HEK293 (cell line): ENCODE results near the gene KCTD11.

Experiments
- CTCF ChIA-PET: fragments of 350-600 bp; formaldehyde crosslinking; extraction: SDS; loops from one replicate; lab custom pipeline; 2021; ENCODE audit warnings: antibody characterized with exemption; lab: Yijun Ruan, JAX
- POLR2A ChIA-PET: fragments of 300-600 bp; formaldehyde crosslinking; extraction: SDS; loops from one replicate; lab custom pipeline; 2020; ENCODE audit warnings: antibody characterized with exemption, inconsistent platforms; lab: Yijun Ruan, JAX
- H3K27ac ChIP-seq: fragments of 200-500 bp; sonication (Bioruptor generic); 2 replicates; pipeline ENCODE4 v1.5.1; 2014; ENCODE audit warnings: low read depth, low read length, control low read depth, inconsistent platforms; ENCODE audit errors: extremely low read depth
- H3K36me3 ChIP-seq, 2 experiments: fragments of 200-500 bp in 1 of 2; sonication (Bioruptor generic) in 1 of 2; 1 replicate in 1 of 2; 2 replicates in 1 of 2; pipeline ENCODE4 v1.5.1; 2014 to 2017; ENCODE audit warnings: inconsistent platforms in 2 of 2, low read length in 2 of 2; ENCODE audit not compliant: control insufficient read depth in 2 of 2, insufficient read depth in 1 of 2
- H3K4me1 ChIP-seq: fragments of 200-500 bp; sonication (Bioruptor generic); 2 replicates; pipeline ENCODE4 v1.5.1; 2014; ENCODE audit warnings: mild to moderate bottlenecking, low read length, inconsistent platforms; ENCODE audit not compliant: control insufficient read depth, insufficient read depth
- H3K4me3 ChIP-seq: 2 replicates; pipeline ENCODE4 v1.5.1; 2011; ENCODE audit warnings: low read depth, mild to moderate bottlenecking, control low read depth, low read length, moderate library complexity
- H3K9me3 ChIP-seq: fragments of 200-500 bp; sonication (Bioruptor generic); 2 replicates; pipeline ENCODE4 v1.5.1; 2014; ENCODE audit warnings: low read depth, low read length, inconsistent platforms; ENCODE audit not compliant: control insufficient read depth, insufficient read depth
- GLIS1 ChIP-seq: fragments of 450-650 bp; formaldehyde crosslinking; IDR thresholded peaks from 2 replicates; pipeline ENCODE4 v1.5.1; 2016; ENCODE audit warnings: missing biosample characterization, missing genetic modification characterization
- IKZF3 ChIP-seq: fragments of 450-650 bp; IDR thresholded peaks from 2 replicates; pipeline ENCODE4 v1.5.0; 2018; ENCODE audit warnings: missing biosample characterization, mild to moderate bottlenecking, missing genetic modification characterization, moderate library complexity
- ZFP3 ChIP-seq: fragments of 450-650 bp; formaldehyde crosslinking; IDR thresholded peaks from 2 replicates; pipeline ENCODE4 v1.5.1; 2016; ENCODE audit warnings: low read depth, missing biosample characterization, missing genetic modification characterization
- ZNF10 ChIP-seq: fragments of 450-650 bp; formaldehyde crosslinking; IDR thresholded peaks from 2 replicates; pipeline ENCODE4 v1.5.1; 2017; ENCODE audit warnings: missing biosample characterization, missing genetic modification characterization
- ZNF248 ChIP-seq: fragments of 450-650 bp; formaldehyde crosslinking; IDR thresholded peaks from 2 replicates; pipeline ENCODE4 v1.5.1; 2017; ENCODE audit warnings: missing biosample characterization, missing genetic modification characterization
- ZNF266 ChIP-seq: fragments of 450-650 bp; formaldehyde crosslinking; IDR thresholded peaks from 2 replicates; pipeline ENCODE4 v1.5.1; 2016; ENCODE audit warnings: missing biosample characterization, missing genetic modification characterization, low read depth
- ZNF600 ChIP-seq: fragments of 450-650 bp; formaldehyde crosslinking; IDR thresholded peaks from 2 replicates; pipeline ENCODE4 v1.5.1; 2016; ENCODE audit warnings: missing biosample characterization, missing genetic modification characterization
- ZNF677 ChIP-seq: fragments of 450-650 bp; IDR thresholded peaks from 2 replicates; pipeline ENCODE4 v1.5.0; 2018; ENCODE audit warnings: missing biosample characterization, mild to moderate bottlenecking, missing genetic modification characterization, moderate library complexity
- ZNF791 ChIP-seq: fragments of 450-650 bp; formaldehyde crosslinking; IDR thresholded peaks from 2 replicates; pipeline ENCODE4 v1.5.1; 2016; ENCODE audit warnings: missing biosample characterization, missing genetic modification characterization
- TF ChIP-seq, protein P1 (sequence below): fragments of 450-650 bp; formaldehyde crosslinking; IDR thresholded peaks from 2 replicates; pipeline ENCODE4 v1.5.1; 2016; ENCODE audit warnings: missing biosample characterization, missing genetic modification characterization
- TF ChIP-seq, protein P2 (sequence below): fragments of 450-650 bp; formaldehyde crosslinking; conservative IDR thresholded peaks from 2 replicates; pipeline ENCODE4 v1.5.1; 2016; ENCODE audit warnings: low read depth, missing biosample characterization, missing genetic modification characterization

Gene KCTD11

DNA sequence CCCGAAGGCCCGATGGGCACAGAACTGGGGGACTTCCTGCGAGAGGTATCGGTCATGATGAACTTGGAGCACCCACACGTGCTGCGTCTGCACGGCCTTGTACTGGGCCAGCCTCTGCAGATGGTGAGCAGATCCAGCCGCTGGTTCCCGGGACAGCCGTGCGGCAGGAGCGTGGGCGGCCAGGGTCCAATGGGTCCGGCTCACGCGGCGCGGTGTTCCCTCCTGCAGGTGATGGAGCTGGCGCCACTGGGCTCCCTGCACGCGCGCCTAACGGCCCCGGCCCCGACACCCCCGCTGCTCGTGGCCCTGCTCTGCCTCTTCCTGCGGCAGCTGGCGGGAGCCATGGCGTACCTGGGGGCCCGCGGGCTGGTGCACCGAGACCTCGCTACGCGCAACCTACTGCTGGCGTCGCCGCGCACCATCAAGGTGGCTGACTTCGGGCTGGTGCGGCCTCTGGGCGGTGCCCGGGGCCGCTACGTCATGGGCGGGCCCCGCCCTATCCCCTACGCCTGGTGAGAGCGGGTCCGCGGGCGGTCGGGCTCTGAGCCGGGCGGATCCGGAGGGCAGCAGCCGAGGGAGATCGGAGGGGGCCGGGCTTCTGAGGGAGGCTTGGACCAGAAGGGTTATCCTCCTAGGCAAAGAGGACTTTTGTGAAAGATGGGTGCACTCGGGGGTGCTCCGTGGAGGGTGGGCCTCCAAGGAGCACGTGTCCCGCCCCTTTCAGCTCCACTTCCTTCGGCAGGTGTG is 32.0 kb downstream of the KCTD11 start:
- ChIA-PET CTCF (no interaction called here), POLR2A (interaction anchor here (1.1 to 1.3 kb wide), 2 partner anchors 14 to 20 kb away, joined by 3 read pairs; partner anchors contain the start of gene TMEM256)
- no peak overlapping the region for H3K27ac ChIP-seq
- H3K9me3 ChIP-seq: no peaks in the 10 kb centered on the region
- TF ChIP-seq ZNF248 (tag by site-specific recombination): no peak
- H3K36me3 ChIP-seq: peaks cover 0 to 3% of the 10 kb centered on the region in 2 experiments; a peak in 2 of 3 replicates
- no peaks in the 10 kb centered on the region for H3K4me1 ChIP-seq
- H3K4me3 ChIP-seq: no peak overlapping the region

DNA sequence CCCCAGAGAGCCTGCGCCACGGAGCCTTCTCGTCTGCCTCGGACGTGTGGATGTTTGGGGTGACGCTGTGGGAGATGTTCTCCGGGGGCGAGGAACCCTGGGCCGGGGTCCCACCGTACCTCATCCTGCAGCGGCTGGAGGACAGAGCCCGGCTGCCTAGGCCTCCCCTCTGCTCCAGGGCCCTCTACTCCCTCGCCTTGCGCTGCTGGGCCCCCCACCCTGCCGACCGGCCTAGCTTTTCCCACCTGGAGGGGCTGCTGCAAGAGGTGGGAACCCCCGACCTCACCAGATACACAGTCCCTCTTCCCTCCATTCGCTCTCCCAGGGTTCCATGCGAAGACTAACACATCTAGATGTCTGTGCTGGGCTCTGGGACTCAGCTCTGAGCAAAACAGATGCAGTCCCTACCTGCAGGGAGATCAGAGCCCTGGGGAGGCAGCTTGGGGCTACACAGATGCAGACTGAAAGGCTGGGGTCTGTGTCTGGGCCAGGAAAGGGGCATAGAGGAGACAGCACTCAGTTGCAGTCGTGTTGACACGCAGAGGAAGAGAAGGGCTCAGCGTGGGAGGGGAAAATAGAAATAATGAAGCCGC is 32.6 kb downstream of the KCTD11 start:
- Histone ChIP-seq H3K4me1 (no peaks in the 10 kb centered on the region), H3K27ac (no peak overlapping the region), H3K9me3 (no peaks in the 10 kb centered on the region), H3K36me3 (peaks cover 0 to 9% of the 10 kb centered on the region in 2 experiments; a peak in 2 of 3 replicates), H3K4me3 (no peak overlapping the region)
- TF ChIP-seq ZNF791: no peak
- ChIA-PET POLR2A (interaction anchor here (0.7 to 1.3 kb wide), 3 partner anchors 19 to 173 kb away, joined by 3 to 4 read pairs (median 4); partner anchors contain the start of gene TMEM256), CTCF (no interaction called here)

DNA sequence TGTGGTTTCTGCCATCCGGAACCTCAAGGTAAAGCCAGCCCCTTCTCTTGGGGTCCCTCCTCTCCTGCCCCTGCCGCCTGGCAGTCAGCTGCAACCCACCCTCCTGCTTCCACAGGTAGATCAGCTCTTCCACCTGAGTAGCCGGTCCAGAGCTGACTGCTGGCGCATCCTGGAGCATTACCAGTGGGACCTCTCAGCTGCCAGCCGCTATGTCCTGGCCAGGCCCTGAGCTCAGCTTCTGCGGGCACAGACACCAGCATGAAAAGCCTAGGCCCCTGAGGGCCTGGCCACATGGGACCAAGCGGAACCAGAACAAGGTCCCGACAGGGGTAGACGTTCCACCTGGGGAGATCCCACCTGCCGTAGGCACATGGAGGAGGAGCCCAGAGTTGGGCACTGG is 36.9 kb downstream of the KCTD11 start:
- POLR2A ChIA-PET: interaction anchor here (3.6 kb wide), 1 partner anchor 15 kb away, joined by 19 read pairs; the partner anchor contains the start of gene TMEM256
- no peak overlapping the region for H3K27ac ChIP-seq
- no peak for TF ChIP-seq ZNF600 (tag by site-specific recombination)
- TF ChIP-seq, protein P1, sequence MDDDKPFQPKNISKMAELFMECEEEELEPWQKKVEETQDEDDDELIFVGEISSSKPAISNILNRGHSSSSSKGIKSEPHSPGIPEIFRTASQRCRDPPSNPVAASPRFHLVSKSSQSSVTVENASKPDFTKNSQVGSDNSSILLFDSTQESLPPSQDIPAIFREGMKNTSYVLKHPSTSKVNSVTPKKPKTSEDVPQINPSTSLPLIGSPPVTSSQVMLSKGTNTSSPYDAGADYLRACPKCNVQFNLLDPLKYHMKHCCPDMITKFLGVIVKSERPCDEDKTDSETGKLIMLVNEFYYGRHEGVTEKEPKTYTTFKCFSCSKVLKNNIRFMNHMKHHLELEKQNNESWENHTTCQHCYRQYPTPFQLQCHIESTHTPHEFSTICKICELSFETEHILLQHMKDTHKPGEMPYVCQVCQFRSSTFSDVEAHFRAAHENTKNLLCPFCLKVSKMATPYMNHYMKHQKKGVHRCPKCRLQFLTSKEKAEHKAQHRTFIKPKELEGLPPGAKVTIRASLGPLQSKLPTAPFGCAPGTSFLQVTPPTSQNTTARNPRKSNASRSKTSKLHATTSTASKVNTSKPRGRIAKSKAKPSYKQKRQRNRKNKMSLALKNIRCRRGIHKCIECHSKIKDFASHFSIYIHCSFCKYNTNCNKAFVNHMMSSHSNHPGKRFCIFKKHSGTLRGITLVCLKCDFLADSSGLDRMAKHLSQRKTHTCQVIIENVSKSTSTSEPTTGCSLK (tag by site-specific recombination): no peak
- no peak for TF ChIP-seq IKZF3 (tag by site-specific recombination)
- no peak for TF ChIP-seq ZNF677
- TF ChIP-seq, protein P2, sequence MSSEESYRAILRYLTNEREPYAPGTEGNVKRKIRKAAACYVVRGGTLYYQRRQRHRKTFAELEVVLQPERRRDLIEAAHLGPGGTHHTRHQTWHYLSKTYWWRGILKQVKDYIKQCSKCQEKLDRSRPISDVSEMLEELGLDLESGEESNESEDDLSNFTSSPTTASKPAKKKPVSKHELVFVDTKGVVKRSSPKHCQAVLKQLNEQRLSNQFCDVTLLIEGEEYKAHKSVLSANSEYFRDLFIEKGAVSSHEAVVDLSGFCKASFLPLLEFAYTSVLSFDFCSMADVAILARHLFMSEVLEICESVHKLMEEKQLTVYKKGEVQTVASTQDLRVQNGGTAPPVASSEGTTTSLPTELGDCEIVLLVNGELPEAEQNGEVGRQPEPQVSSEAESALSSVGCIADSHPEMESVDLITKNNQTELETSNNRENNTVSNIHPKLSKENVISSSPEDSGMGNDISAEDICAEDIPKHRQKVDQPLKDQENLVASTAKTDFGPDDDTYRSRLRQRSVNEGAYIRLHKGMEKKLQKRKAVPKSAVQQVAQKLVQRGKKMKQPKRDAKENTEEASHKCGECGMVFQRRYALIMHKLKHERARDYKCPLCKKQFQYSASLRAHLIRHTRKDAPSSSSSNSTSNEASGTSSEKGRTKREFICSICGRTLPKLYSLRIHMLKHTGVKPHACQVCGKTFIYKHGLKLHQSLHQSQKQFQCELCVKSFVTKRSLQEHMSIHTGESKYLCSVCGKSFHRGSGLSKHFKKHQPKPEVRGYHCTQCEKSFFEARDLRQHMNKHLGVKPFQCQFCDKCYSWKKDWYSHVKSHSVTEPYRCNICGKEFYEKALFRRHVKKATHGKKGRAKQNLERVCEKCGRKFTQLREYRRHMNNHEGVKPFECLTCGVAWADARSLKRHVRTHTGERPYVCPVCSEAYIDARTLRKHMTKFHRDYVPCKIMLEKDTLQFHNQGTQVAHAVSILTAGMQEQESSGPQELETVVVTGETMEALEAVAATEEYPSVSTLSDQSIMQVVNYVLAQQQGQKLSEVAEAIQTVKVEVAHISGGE (tag by site-specific recombination): no peak
- TF ChIP-seq ZNF10 (tag by site-specific recombination): no peak
- TF ChIP-seq GLIS1 (tag by site-specific recombination): no peak
- no peak for TF ChIP-seq ZNF266 (tag by site-specific recombination)
- no peak for TF ChIP-seq ZFP3 (tag by site-specific recombination)
- TF ChIP-seq, all 188 proteins: peak for 0
- Histone ChIP-seq H3K9me3 (no peaks in the 10 kb centered on the region), H3K36me3 (peaks cover 0 to 36% of the 10 kb centered on the region in 2 experiments; a peak in 2 of 3 replicates), H3K4me3 (no peak overlapping the region), H3K4me1 (peaks cover 1% of the 10 kb centered on the region)
- CTCF ChIA-PET: interaction anchor here (1.3 kb wide), 1 partner anchor 33 kb away, joined by 8 read pairs; no protein-coding TSS in a partner anchor
